ENCODE results near the gene PDS5A.

GRCh38 chr4:39786838-39787237 lies 190.9 kb downstream of the PDS5A start:
- TF ChIP-seq, protein P1, sequence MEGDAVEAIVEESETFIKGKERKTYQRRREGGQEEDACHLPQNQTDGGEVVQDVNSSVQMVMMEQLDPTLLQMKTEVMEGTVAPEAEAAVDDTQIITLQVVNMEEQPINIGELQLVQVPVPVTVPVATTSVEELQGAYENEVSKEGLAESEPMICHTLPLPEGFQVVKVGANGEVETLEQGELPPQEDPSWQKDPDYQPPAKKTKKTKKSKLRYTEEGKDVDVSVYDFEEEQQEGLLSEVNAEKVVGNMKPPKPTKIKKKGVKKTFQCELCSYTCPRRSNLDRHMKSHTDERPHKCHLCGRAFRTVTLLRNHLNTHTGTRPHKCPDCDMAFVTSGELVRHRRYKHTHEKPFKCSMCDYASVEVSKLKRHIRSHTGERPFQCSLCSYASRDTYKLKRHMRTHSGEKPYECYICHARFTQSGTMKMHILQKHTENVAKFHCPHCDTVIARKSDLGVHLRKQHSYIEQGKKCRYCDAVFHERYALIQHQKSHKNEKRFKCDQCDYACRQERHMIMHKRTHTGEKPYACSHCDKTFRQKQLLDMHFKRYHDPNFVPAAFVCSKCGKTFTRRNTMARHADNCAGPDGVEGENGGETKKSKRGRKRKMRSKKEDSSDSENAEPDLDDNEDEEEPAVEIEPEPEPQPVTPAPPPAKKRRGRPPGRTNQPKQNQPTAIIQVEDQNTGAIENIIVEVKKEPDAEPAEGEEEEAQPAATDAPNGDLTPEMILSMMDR (IDR thresholded peaks at IDR 0.05 in 2 of 3, conservative IDR thresholded peaks at IDR 0.05 in 1 of 3; ENCODE audit: insufficient read depth in 2 of 3, low read depth in 1 of 3, low read length in 3 of 3) = no peak
- no peak for TF ChIP-seq JUN (IDR thresholded peaks at IDR 0.05; ENCODE audit: borderline replicate concordance, low read depth, low read length)
- no peak for TF ChIP-seq JUN (CRISPR knock-in tag; IDR thresholded peaks at IDR 0.05; ENCODE audit: borderline replicate concordance)
- no peak for TF ChIP-seq ZZZ3 (IDR thresholded peaks at IDR 0.05)
- no peak for TF ChIP-seq NRF1 (conservative IDR thresholded peaks at IDR 0.05 in 1 of 2, IDR thresholded peaks at IDR 0.05 in 1 of 2)
- TF ChIP-seq, protein P2, sequence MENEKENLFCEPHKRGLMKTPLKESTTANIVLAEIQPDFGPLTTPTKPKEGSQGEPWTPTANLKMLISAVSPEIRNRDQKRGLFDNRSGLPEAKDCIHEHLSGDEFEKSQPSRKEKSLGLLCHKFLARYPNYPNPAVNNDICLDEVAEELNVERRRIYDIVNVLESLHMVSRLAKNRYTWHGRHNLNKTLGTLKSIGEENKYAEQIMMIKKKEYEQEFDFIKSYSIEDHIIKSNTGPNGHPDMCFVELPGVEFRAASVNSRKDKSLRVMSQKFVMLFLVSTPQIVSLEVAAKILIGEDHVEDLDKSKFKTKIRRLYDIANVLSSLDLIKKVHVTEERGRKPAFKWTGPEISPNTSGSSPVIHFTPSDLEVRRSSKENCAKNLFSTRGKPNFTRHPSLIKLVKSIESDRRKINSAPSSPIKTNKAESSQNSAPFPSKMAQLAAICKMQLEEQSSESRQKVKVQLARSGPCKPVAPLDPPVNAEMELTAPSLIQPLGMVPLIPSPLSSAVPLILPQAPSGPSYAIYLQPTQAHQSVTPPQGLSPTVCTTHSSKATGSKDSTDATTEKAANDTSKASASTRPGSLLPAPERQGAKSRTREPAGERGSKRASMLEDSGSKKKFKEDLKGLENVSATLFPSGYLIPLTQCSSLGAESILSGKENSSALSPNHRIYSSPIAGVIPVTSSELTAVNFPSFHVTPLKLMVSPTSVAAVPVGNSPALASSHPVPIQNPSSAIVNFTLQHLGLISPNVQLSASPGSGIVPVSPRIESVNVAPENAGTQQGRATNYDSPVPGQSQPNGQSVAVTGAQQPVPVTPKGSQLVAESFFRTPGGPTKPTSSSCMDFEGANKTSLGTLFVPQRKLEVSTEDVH (IDR thresholded peaks at IDR 0.05; ENCODE audit: low read depth, partially characterized antibody) = no peak
- no peak for TF ChIP-seq POU5F1 (IDR thresholded peaks at IDR 0.05; ENCODE audit: borderline replicate concordance, low read depth, low read length, partially characterized antibody)
- no peak for TF ChIP-seq CBFA2T3 (IDR thresholded peaks at IDR 0.05)
- TF ChIP-seq EHMT2 (IDR thresholded peaks at IDR 0.05) = no peak
- TF ChIP-seq POLR2A (conservative IDR thresholded peaks at IDR 0.05) = no peak
- TF ChIP-seq, protein P3, sequence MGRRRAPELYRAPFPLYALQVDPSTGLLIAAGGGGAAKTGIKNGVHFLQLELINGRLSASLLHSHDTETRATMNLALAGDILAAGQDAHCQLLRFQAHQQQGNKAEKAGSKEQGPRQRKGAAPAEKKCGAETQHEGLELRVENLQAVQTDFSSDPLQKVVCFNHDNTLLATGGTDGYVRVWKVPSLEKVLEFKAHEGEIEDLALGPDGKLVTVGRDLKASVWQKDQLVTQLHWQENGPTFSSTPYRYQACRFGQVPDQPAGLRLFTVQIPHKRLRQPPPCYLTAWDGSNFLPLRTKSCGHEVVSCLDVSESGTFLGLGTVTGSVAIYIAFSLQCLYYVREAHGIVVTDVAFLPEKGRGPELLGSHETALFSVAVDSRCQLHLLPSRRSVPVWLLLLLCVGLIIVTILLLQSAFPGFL (CRISPR knock-in tag; IDR thresholded peaks at IDR 0.05) = no peak
- no peak for TF ChIP-seq POLR2AphosphoS5 (IDR thresholded peaks at IDR 0.05; ENCODE audit: control insufficient read depth, insufficient read depth, low read depth, low read length)
- TF ChIP-seq MYC (IDR thresholded peaks at IDR 0.05; ENCODE audit: low read depth, low read length) = no peak
- TF ChIP-seq MYC (CRISPR knock-in tag; IDR thresholded peaks at IDR 0.05; ENCODE audit: borderline replicate concordance, low read depth) = no peak
- no peak for TF ChIP-seq TAF1 (IDR thresholded peaks at IDR 0.05; ENCODE audit: control insufficient read depth, extremely low read depth, insufficient read depth, low read length, severe bottlenecking)

Data from K562 (cell line).